Measurements from ENCODE around the gene DUSP3.

DUSP3 gene

GRCh38 chr17:43758497-43759174 is 20.1 kb downstream of the DUSP3 start, which contains the start of gene SOST:
Gene SOST (minus strand): TSS chr17:43758791. CDS start chr17:43758741, 50 bp downstream.
- Mint-ChIP-seq H3K4me1 (peaks cover 5% of the 10 kb centered on the region), H3K27me3 (peaks cover 48% of the 10 kb centered on the region), H3K27ac (ENCODE audit: low read depth) (no peak within 1 kb of the TSS), H3K36me3 (ENCODE audit: insufficient read depth) (peaks cover 1% of the 10 kb centered on the region), H3K4me3 (no peak within 1 kb of the TSS), H3K9me3 (no peaks in the 10 kb centered on the region)
- DNase-seq (ENCODE audit: low spot score in 2 of 2): no peak
- ATAC-seq (replicated peaks; ENCODE audit: extremely low read depth, poor library complexity, severe bottlenecking): no peak

DNA sequence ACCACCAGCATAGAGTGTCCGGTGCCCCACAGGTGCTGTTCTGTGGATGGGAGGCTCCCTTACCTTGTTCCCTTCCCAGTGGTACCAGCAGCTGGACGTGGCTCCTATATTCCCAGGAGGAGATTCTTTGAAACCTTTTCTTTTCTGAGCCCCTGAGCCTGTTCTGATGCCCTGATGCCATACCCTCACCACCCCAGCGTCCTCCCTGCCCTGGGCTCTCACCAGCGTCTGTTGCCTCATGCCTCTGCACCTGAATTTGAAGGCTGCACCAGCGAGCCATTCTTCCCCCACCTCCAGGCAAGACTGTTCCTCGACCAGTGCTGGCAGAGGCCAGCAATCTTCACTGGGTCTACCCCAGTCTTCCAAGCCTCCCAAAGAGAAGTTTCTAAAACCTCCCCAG is 20.7 kb downstream of the DUSP3 start:
- DNase-seq (ENCODE audit: low spot score in 2 of 2) (no peak), ATAC-seq (replicated peaks; ENCODE audit: extremely low read depth, poor library complexity, severe bottlenecking) (no peak)
- Mint-ChIP-seq H3K4me3 (no peak overlapping the region), H3K36me3 (ENCODE audit: insufficient read depth) (peaks cover 1% of the 10 kb centered on the region), H3K27ac (ENCODE audit: low read depth) (no peak overlapping the region), H3K4me1 (peaks cover 9% of the 10 kb centered on the region), H3K9me3 (no peaks in the 10 kb centered on the region), H3K27me3 (peaks cover 53% of the 10 kb centered on the region)

GRCh38 chr17:43757171-43757660 is 21.6 kb downstream of the DUSP3 start:
- ATAC-seq (replicated peaks; ENCODE audit: extremely low read depth, poor library complexity, severe bottlenecking): no peak
- no peak for DNase-seq (ENCODE audit: low spot score in 2 of 2)
- Mint-ChIP-seq H3K27me3 (peaks cover 62% of the 10 kb centered on the region), H3K36me3 (ENCODE audit: insufficient read depth) (peaks cover 1% of the 10 kb centered on the region), H3K4me1 (peaks cover 16% of the 10 kb centered on the region), H3K4me3 (no peak overlapping the region), H3K9me3 (no peaks in the 10 kb centered on the region), H3K27ac (ENCODE audit: low read depth) (no peak overlapping the region)

DNA sequence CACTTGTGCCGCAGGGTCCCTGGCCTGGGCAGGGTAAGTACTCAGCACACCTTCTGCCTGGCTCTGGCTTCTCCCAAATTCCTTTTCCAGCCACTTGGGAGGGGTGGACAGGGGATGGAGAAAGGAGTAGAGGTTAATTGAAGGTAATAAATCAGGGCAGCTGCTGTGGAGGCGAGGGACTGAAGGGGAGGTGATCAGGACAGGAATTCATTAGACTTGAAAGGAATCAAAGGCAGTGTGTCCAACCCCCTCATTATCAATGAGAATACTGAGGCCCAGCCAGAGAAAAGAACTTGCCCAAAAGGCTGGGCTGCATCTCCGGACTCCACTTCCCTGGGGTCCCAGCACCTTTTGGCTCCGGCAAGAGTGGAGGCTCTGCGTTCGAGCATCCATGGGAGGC is 22.6 kb downstream of the DUSP3 start:
- DNase-seq (ENCODE audit: low spot score in 2 of 2) (no peak), ATAC-seq (replicated peaks; ENCODE audit: extremely low read depth, poor library complexity, severe bottlenecking) (no peak)
- Mint-ChIP-seq H3K9me3 (no peaks in the 10 kb centered on the region), H3K4me1 (peaks cover 16% of the 10 kb centered on the region), H3K27ac (ENCODE audit: low read depth) (no peak overlapping the region), H3K4me3 (no peak overlapping the region), H3K27me3 (peaks cover 72% of the 10 kb centered on the region), H3K36me3 (ENCODE audit: insufficient read depth) (peaks cover 1% of the 10 kb centered on the region)

DNA sequence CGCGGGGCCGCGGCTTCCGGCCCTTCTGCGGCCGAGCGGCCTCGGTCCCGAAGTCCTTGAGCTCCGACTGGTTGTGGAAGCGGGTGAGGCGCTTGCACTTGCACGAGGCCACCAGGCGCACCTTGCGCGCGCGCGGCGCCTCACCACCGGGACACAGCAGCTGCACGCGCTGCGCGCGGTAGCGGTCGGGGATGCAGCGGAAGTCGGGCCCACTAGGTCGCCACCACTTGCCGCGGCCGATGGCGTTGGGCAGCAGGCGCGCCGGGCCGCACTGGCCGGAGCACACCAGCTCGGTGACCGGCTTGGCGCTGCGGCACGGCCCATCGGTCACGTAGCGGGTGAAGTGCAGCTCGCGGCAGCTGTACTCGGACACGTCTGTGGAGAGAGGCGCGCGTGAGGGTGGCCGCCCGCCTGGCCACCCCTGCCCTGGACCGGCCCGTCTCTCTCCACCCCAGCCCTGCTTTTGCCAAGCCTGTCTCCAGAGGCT is 23.3 kb downstream of the DUSP3 start:
- H3K9me3 Mint-ChIP-seq: no peaks in the 10 kb centered on the region
- no peak overlapping the region for H3K27ac Mint-ChIP-seq (ENCODE audit: low read depth)
- DNase-seq (ENCODE audit: low spot score in 2 of 2) (no peak), ATAC-seq (replicated peaks; ENCODE audit: extremely low read depth, poor library complexity, severe bottlenecking) (no peak)
- peaks cover 80% of the 10 kb centered on the region for H3K27me3 Mint-ChIP-seq
- H3K4me1 Mint-ChIP-seq: peaks cover 16% of the 10 kb centered on the region
- no peak overlapping the region for H3K4me3 Mint-ChIP-seq
- peaks cover 1% of the 10 kb centered on the region for H3K36me3 Mint-ChIP-seq (ENCODE audit: insufficient read depth)

DNA sequence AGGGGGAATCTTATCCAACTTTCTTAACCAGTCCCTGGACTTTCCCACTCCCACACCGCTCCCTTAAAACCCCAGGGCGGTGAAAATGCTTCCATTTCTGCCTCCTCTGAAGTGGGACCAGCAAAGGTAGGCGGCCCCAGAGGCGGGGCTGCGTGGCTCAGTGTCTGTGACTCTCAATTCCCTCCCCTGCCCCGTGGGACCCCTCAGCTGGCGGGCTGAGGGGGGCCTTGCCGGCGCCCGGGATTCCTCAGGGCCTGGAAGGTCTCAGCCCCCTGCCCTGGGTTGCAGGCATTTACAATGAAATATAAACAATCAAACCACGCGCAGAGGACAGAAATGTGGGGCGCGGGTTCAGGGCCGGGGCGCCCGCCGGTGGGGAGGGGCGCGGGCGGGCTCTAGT is 23.8 kb downstream of the DUSP3 start:
- DNase-seq (ENCODE audit: low spot score in 2 of 2): no peak
- Mint-ChIP-seq H3K4me1 (peaks cover 16% of the 10 kb centered on the region), H3K27me3 (peaks cover 85% of the 10 kb centered on the region), H3K36me3 (ENCODE audit: insufficient read depth) (peaks cover 1% of the 10 kb centered on the region), H3K4me3 (no peak overlapping the region), H3K9me3 (no peaks in the 10 kb centered on the region), H3K27ac (ENCODE audit: low read depth) (no peak overlapping the region)
- no peak for ATAC-seq (replicated peaks; ENCODE audit: extremely low read depth, poor library complexity, severe bottlenecking)

GRCh38 chr17:43753493-43754129 is 25.2 kb downstream of the DUSP3 start:
- H3K4me1 Mint-ChIP-seq: peaks cover 16% of the 10 kb centered on the region
- ATAC-seq (replicated peaks; ENCODE audit: extremely low read depth, poor library complexity, severe bottlenecking): no peak
- no peak overlapping the region for H3K4me3 Mint-ChIP-seq
- H3K27ac Mint-ChIP-seq (ENCODE audit: low read depth): no peak overlapping the region
- H3K9me3 Mint-ChIP-seq: no peaks in the 10 kb centered on the region
- peaks cover 86% of the 10 kb centered on the region for H3K27me3 Mint-ChIP-seq
- H3K36me3 Mint-ChIP-seq (ENCODE audit: insufficient read depth): peaks cover 1% of the 10 kb centered on the region
- no peak for DNase-seq (ENCODE audit: low spot score in 2 of 2)

DNA sequence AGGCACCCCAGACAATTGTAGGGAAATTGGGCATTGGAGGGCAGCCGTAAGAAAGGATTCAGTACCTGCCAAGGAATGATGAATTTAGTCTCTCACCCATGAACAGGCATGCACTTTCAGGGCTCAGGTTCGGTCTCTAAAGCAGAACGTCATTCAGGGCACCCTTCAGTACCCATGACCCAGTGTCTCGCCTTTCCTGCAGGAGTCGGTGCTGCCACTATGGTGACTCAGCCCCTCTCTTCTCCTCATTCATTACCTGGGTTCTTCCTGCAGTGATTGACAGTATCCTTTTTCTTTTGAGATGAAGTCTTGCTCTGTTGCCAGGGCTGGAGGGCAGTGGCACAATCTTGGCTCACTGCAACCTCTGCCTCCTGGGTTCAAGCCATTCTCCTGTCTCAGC is 28.6 kb downstream of the DUSP3 start:
- DNase-seq (ENCODE audit: low spot score in 2 of 2) (no peak), ATAC-seq (replicated peaks; ENCODE audit: extremely low read depth, poor library complexity, severe bottlenecking) (no peak)
- Mint-ChIP-seq H3K9me3 (no peaks in the 10 kb centered on the region), H3K4me3 (no peak overlapping the region), H3K27me3 (peaks cover 79% of the 10 kb centered on the region), H3K4me1 (peaks cover 16% of the 10 kb centered on the region), H3K27ac (ENCODE audit: low read depth) (no peak overlapping the region), H3K36me3 (ENCODE audit: insufficient read depth) (no peaks in the 10 kb centered on the region)

DNA sequence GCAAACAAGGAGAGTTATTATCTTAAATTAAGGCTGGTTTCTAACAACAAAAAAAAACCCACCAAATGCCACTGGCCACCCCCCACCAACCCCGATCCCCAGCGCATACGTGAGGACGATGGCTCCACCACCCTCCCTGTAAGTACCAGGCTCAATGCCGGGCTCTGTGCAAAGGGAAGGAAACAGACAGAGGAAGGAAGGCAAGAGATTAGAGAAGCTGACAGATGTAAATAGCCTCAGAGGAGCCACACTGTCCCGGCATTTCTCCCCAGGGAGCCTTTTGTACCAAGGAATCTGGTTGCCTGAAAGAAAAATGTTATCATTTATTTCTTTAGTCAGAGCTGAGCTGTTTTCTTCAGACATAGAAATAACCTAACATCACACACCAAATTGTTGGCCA is 33.2 kb downstream of the DUSP3 start:
- no peaks in the 10 kb centered on the region for H3K9me3 Mint-ChIP-seq
- no peaks in the 10 kb centered on the region for H3K4me1 Mint-ChIP-seq
- DNase-seq (ENCODE audit: low spot score in 2 of 2) (no peak), ATAC-seq (replicated peaks; ENCODE audit: extremely low read depth, poor library complexity, severe bottlenecking) (no peak)
- no peaks in the 10 kb centered on the region for H3K36me3 Mint-ChIP-seq (ENCODE audit: insufficient read depth)
- no peak overlapping the region for H3K27ac Mint-ChIP-seq (ENCODE audit: low read depth)
- H3K4me3 Mint-ChIP-seq: no peak overlapping the region
- peaks cover 81% of the 10 kb centered on the region for H3K27me3 Mint-ChIP-seq

DNA sequence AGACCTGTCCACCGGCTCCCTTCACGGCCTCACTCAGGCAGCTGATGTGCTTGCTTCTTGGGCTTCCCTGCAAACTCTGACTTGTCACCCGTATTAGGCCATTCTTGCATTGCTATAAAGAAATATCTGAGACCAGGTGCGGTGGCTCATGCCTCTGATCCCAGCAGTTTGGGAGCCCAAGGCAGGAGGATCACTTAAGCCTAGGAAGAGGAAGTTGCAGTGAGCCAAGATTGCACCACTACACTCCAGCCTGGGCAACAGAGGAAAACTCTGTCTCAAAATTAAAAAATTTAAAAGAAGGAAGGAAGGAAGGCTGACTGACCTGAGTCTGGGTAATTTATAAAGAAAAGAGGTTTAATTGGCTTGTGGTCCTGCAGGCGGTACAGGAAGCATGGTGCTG is 37.1 kb downstream of the DUSP3 start:
- Mint-ChIP-seq H3K27ac (ENCODE audit: low read depth) (no peak overlapping the region), H3K4me1 (no peaks in the 10 kb centered on the region), H3K27me3 (peaks cover 57% of the 10 kb centered on the region), H3K36me3 (ENCODE audit: insufficient read depth) (no peaks in the 10 kb centered on the region), H3K4me3 (no peak overlapping the region), H3K9me3 (no peaks in the 10 kb centered on the region)
- DNase-seq (ENCODE audit: low spot score in 2 of 2) (no peak), ATAC-seq (replicated peaks; ENCODE audit: extremely low read depth, poor library complexity, severe bottlenecking) (no peak)

DNA sequence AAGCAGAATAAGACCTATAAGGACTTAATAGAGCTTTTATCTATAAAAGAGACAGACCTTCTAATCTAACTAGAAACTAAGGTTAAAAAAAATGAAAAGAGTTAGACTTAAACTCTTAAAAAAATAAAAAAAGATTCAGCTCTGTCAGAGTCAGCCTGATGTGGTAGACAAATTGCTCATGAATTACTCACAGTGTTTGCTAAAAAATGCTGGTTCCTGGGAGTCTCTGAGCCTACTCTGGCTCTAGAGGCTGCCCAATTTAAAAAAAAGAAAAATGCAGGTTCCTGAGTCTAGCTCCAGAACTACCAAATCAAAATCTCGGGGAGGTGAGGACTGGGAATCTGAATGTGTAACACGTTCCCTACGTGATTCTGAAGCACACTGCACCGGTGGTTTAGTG is 38.2 kb downstream of the DUSP3 start:
- no peak overlapping the region for H3K4me3 Mint-ChIP-seq
- H3K9me3 Mint-ChIP-seq: no peaks in the 10 kb centered on the region
- no peaks in the 10 kb centered on the region for H3K4me1 Mint-ChIP-seq
- ATAC-seq (replicated peaks; ENCODE audit: extremely low read depth, poor library complexity, severe bottlenecking): no peak
- H3K36me3 Mint-ChIP-seq (ENCODE audit: insufficient read depth): no peaks in the 10 kb centered on the region
- H3K27me3 Mint-ChIP-seq: peaks cover 46% of the 10 kb centered on the region
- no peak for DNase-seq (ENCODE audit: low spot score in 2 of 2)
- H3K27ac Mint-ChIP-seq (ENCODE audit: low read depth): no peak overlapping the region

- Mint-ChIP-seq H3K27ac (ENCODE audit: low read depth) (no peak overlapping the region), H3K4me1 (no peaks in the 10 kb centered on the region), H3K36me3 (ENCODE audit: insufficient read depth) (no peaks in the 10 kb centered on the region), H3K9me3 (no peaks in the 10 kb centered on the region), H3K4me3 (no peak overlapping the region), H3K27me3 (peaks cover 18% of the 10 kb centered on the region)
- ATAC-seq (replicated peaks; ENCODE audit: extremely low read depth, poor library complexity, severe bottlenecking): no peak
- no peak for DNase-seq (ENCODE audit: low spot score in 2 of 2)
Measured at GRCh38 chr17:43737722-43738121, 41.1 kb downstream of the DUSP3 start.

DNA sequence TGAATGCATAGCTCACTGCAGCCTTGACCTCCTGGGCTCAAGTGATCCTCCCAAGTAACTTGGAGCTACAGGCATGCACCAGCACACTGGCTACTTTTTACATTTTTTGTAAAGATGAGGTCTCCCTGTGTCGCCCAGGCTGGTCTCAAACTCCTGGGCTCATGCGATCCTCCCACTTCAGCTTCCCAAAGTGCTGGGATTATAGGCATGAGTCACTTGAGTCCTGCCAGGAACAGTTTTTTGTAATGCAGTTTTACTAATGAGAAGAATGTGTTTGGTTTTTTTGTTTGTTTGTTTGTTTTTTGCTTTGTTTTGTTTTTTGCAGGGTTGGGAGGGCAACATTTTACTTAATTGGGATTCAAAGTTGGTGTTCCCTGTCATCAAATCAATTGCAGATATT is 42.4 kb downstream of the DUSP3 start:
- H3K4me1 Mint-ChIP-seq: no peaks in the 10 kb centered on the region
- H3K36me3 Mint-ChIP-seq (ENCODE audit: insufficient read depth): no peaks in the 10 kb centered on the region
- no peak overlapping the region for H3K27ac Mint-ChIP-seq (ENCODE audit: low read depth)
- ATAC-seq (replicated peaks; ENCODE audit: extremely low read depth, poor library complexity, severe bottlenecking) (no peak), DNase-seq (ENCODE audit: low spot score in 2 of 2) (no peak)
- no peaks in the 10 kb centered on the region for H3K9me3 Mint-ChIP-seq
- peaks cover 9% of the 10 kb centered on the region for H3K27me3 Mint-ChIP-seq
- H3K4me3 Mint-ChIP-seq: no peak overlapping the region

All from central memory CD8-positive, alpha-beta T cell (primary cell).